Neuronal stem cell (in vitro differentiated cells): Measurements from ENCODE around the gene ZNF644.
"Not testable (repeated sequence)": the region's sequence is repeated elsewhere in the genome, so short reads cannot be mapped to it uniquely, and the experiment has no call there.

Source experiments
- DNase-seq: peaks from one replicate; pipeline ENCODE4 v3.0.0-alpha.2; 2013; ENCODE audit warnings: low spot score
- H2AFZ ChIP-seq: one replicate; pipeline ENCODE4 v1.6.1; 2013; ENCODE audit warnings: mild to moderate bottlenecking, low read length, inconsistent platforms
- H2AK5ac ChIP-seq: 2 replicates; pipeline ENCODE4 v1.6.1; 2013; ENCODE audit warnings: low read depth, mild to moderate bottlenecking, inconsistent platforms, low read length, moderate library complexity, mixed read lengths
- H2BK120ac ChIP-seq: 2 replicates; pipeline ENCODE4 v1.6.1; 2013; ENCODE audit warnings: low read depth, mild to moderate bottlenecking, inconsistent platforms, low read length, moderate library complexity, mixed read lengths
- H2BK12ac ChIP-seq: one replicate; pipeline ENCODE4 v1.6.1; 2013; ENCODE audit warnings: low read length, inconsistent platforms
- H2BK15ac ChIP-seq: 2 replicates; pipeline ENCODE4 v1.6.1; 2013; ENCODE audit warnings: mild to moderate bottlenecking, low read length, inconsistent platforms, mixed read lengths
- H2BK5ac ChIP-seq: one replicate; pipeline ENCODE4 v1.6.1; 2013; ENCODE audit warnings: inconsistent platforms, mild to moderate bottlenecking, low read length, moderate library complexity
- H3K14ac ChIP-seq: one replicate; pipeline ENCODE4 v1.6.1; 2013; ENCODE audit warnings: low read length, inconsistent platforms
- H3K18ac ChIP-seq: 2 replicates; pipeline ENCODE4 v1.6.1; 2013; ENCODE audit warnings: low read length, inconsistent platforms
- H3K23ac ChIP-seq: 2 replicates; pipeline ENCODE4 v1.6.1; 2013; ENCODE audit warnings: low read depth, mild to moderate bottlenecking, mixed read lengths, low read length, inconsistent platforms; ENCODE audit not compliant: poor library complexity
- H3K27ac ChIP-seq: replicated peaks from 3 replicates; pipeline ENCODE4 v1.5.1; 2013; ENCODE audit warnings: low read length, inconsistent platforms
- H3K27me3 ChIP-seq, 3 experiments: 2 replicates each; pipeline ENCODE4 v1.6.1; 2013; ENCODE audit warnings: low read length in 3 of 3, mild to moderate bottlenecking in 2 of 3, inconsistent platforms in 1 of 3, low read depth in 1 of 3, mixed read lengths in 1 of 3, moderate library complexity in 1 of 3; ENCODE audit not compliant: control insufficient read depth in 3 of 3, insufficient read depth in 3 of 3
- H3K36me3 ChIP-seq, 2 donors: replicated peaks in 1 of 2; 2 replicates each; pipeline ENCODE4 v1.6.1; 2013; ENCODE audit warnings: low read length in 2 of 2; ENCODE audit not compliant: control insufficient read depth in 2 of 2, insufficient read depth in 2 of 2
- H3K4ac ChIP-seq: 2 replicates; pipeline ENCODE4 v1.6.1; 2013; ENCODE audit warnings: inconsistent platforms, mild to moderate bottlenecking, low read length, moderate library complexity
- H3K4me1 ChIP-seq, 2 donors: 1 replicate in 1 of 2; 2 replicates in 1 of 2; pipeline ENCODE4 v1.6.1; 2013; ENCODE audit warnings: low read length in 2 of 2, low read depth in 1 of 2; ENCODE audit not compliant: control insufficient read depth in 2 of 2, insufficient read depth in 1 of 2
- H3K4me2 ChIP-seq: one replicate; pipeline ENCODE4 v1.6.1; 2013; ENCODE audit warnings: mild to moderate bottlenecking, low read length, inconsistent platforms; ENCODE audit not compliant: insufficient read depth, poor library complexity, severe bottlenecking
- H3K4me3 ChIP-seq, 2 donors: 2 replicates each; pipeline ENCODE4 v1.5.1; 2013; ENCODE audit warnings: low read length in 2 of 2, mild to moderate bottlenecking in 2 of 2, inconsistent platforms in 1 of 2, moderate library complexity in 1 of 2
- H3K79me1 ChIP-seq: one replicate; pipeline ENCODE4 v1.6.1; 2013; ENCODE audit warnings: low read depth, mild to moderate bottlenecking, inconsistent platforms, low read length, moderate library complexity
- H3K9ac ChIP-seq: one replicate; pipeline ENCODE4 v1.6.1; 2013; ENCODE audit warnings: mild to moderate bottlenecking, low read depth, low read length, inconsistent platforms; ENCODE audit not compliant: poor library complexity
- H3K9me3 ChIP-seq, 2 donors: replicated peaks in 1 of 2; 2 replicates each; pipeline versions ENCODE3 to v1.6.1; 2013; ENCODE audit warnings: low read length in 2 of 2, mild to moderate bottlenecking in 2 of 2, inconsistent platforms in 1 of 2, low read depth in 1 of 2, mixed read lengths in 1 of 2, moderate library complexity in 1 of 2; ENCODE audit not compliant: control insufficient read depth in 2 of 2, insufficient read depth in 1 of 2
- H4K8ac ChIP-seq: one replicate; pipeline ENCODE4 v1.6.1; 2013; ENCODE audit warnings: low read depth, mild to moderate bottlenecking, inconsistent platforms, low read length, moderate library complexity
- H4K91ac ChIP-seq: one replicate; pipeline ENCODE4 v1.6.1; 2013; ENCODE audit warnings: low read length, low read depth, mild to moderate bottlenecking, inconsistent platforms; ENCODE audit not compliant: poor library complexity
- WGBS, 2 donors: extraction: QIAGEN DNeasy Blood & Tissue Kit; methylation state at CpG; one replicate each; pipeline ENCODE4 v1.1.7; 2013; ENCODE audit warnings: missing lambda C conversion rate in 2 of 2, mixed read lengths in 1 of 2; ENCODE audit not compliant: insufficient read length in 2 of 2, insufficient replicate concordance in 1 of 2; ENCODE audit errors: extremely low coverage in 2 of 2; 5-methylcytosine and 5-hydroxymethylcytosine counted together

Gene ZNF644

DNA sequence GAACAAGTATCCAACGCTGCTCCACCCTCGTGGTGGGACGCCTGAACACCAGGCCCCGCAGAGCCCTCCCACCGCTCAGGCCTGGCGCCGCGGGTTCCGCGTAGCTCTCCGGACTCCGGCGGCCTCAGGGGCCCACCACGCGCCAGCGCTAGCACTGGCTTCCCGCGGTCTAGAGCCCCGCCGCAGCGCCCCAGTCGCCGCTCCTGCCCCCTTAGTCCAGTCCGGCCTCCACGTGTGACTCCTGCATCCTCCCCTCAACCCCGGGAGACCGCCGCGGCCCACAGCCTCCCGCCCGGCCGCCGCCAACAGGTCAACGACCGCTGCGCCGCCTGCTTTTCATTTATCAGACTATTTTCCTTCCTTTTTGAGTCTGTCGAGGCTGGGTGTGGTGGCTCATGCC, 128.2 kb downstream of the ZNF644 start:
- not testable (repeated sequence) for DNase-seq, H3K4me3 ChIP-seq, H3K23ac ChIP-seq, H3K9me3 ChIP-seq, H2AK5ac ChIP-seq, H3K27me3 ChIP-seq, H3K18ac ChIP-seq, H4K8ac ChIP-seq, H4K91ac ChIP-seq, H2BK15ac ChIP-seq, H3K4ac ChIP-seq, H2BK5ac ChIP-seq, H3K79me1 ChIP-seq, H3K9ac ChIP-seq, H3K4me2 ChIP-seq, H3K4me1 ChIP-seq, H3K14ac ChIP-seq, H2AFZ ChIP-seq, H2BK12ac ChIP-seq, H3K27ac ChIP-seq, H2BK120ac ChIP-seq
- peaks cover 2 to 32% of the 10 kb centered on the region in 2 donors for H3K36me3 ChIP-seq
- no CpG with 5 or more reads among the region's 38 CpGs for WGBS, 2 donors

DNA sequence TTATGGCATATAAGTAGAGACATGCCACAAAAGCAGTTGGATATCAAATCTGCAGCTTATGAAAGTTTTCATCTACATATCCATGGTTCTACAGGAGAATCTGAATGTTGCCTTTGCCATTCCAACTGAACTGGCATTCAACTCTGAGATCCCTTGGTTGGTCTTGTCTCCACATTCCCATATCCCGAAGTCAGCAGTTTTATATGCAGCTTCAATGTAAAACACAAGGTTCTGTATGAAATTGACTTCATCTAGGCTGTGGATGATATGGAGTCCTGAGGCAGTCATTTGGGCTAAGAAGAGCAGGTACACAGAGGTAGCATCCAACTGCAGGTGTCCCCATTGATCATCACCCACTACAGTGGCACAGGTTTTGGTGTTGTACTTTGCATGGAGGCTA, 129.0 kb downstream of the ZNF644 start:
- peaks cover 2 to 25% of the 10 kb centered on the region in 2 donors for H3K36me3 ChIP-seq
- not testable (repeated sequence) for H2BK15ac ChIP-seq, H3K9ac ChIP-seq, DNase-seq, H3K4ac ChIP-seq, H3K18ac ChIP-seq, H2AK5ac ChIP-seq, H3K14ac ChIP-seq, H3K79me1 ChIP-seq, H3K4me1 ChIP-seq, H2BK5ac ChIP-seq, H2AFZ ChIP-seq, H3K27ac ChIP-seq, H3K27me3 ChIP-seq, H4K91ac ChIP-seq, H3K4me2 ChIP-seq, H3K4me3 ChIP-seq, H4K8ac ChIP-seq, H2BK120ac ChIP-seq, H3K23ac ChIP-seq, H3K9me3 ChIP-seq, H2BK12ac ChIP-seq
- WGBS, 2 donors, result no CpG with 5 or more reads among the region's 1 CpG

DNA sequence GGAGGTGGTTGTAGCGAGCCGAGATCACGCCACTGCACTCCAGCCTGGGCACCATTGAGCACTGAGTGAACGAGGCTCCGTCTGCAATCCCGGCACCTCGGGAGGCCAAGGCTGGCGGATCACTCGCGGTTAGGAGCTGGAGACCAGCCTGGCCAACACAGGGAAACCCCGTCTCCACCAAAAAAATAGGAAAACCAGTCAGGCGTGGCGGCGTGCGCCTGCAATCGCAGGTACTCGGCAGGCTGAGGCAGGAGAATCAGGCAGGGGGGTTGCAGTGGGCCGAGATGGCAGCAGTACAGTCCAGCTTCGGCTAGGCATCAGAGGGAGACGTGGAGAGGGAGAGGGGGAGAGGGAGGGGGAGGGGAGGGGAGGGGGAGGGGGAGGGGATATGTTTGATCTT, 129.6 kb downstream of the ZNF644 start:
- not testable (repeated sequence) for H3K4me1 ChIP-seq, H2AK5ac ChIP-seq, H3K27me3 ChIP-seq, H4K8ac ChIP-seq, H3K14ac ChIP-seq, H3K27ac ChIP-seq, H2BK5ac ChIP-seq, H3K9ac ChIP-seq, H2BK15ac ChIP-seq, H3K4me3 ChIP-seq, H2BK120ac ChIP-seq, H3K23ac ChIP-seq, H3K9me3 ChIP-seq, H3K4me2 ChIP-seq, H3K79me1 ChIP-seq, H3K18ac ChIP-seq, H2BK12ac ChIP-seq, H2AFZ ChIP-seq, DNase-seq, H4K91ac ChIP-seq, H3K4ac ChIP-seq
- peaks cover 2 to 18% of the 10 kb centered on the region in 2 donors for H3K36me3 ChIP-seq
- WGBS, 2 donors, result no CpG with 5 or more reads among the region's 20 CpGs

DNA sequence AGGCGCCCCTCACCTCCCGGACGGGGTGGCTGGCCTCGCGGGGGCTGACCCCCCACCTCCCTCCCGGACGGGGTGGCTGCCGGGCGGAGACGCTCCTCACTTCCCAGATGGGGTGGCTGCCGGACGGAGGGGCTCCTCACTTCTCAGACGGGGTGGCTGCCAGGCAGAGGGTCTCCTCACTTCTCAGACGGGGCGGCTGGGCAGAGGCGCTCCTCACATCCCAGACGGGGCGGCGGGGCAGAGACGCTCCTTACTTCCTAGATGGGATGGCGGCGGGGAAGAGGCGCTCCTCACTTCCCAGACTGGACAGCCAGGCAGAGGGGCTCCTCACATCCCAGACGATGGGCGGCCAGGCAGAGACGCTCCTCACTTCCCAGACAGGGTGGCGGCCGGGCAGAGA, 130.1 kb downstream of the ZNF644 start:
- H2BK12ac ChIP-seq, H3K4me2 ChIP-seq, H2BK15ac ChIP-seq, H3K18ac ChIP-seq, H3K9ac ChIP-seq, H4K8ac ChIP-seq, H3K23ac ChIP-seq, H3K4me3 ChIP-seq, H3K27ac ChIP-seq, H2AK5ac ChIP-seq, H3K79me1 ChIP-seq, H2BK120ac ChIP-seq, H4K91ac ChIP-seq, H3K4ac ChIP-seq, DNase-seq, H3K9me3 ChIP-seq, H2AFZ ChIP-seq, H3K27me3 ChIP-seq, H2BK5ac ChIP-seq, H3K14ac ChIP-seq, H3K4me1 ChIP-seq: not testable (repeated sequence)
- no CpG with 5 or more reads among the region's 28 CpGs for WGBS, 2 donors
- peaks cover 2 to 18% of the 10 kb centered on the region in 2 donors for H3K36me3 ChIP-seq
